Gastrocnemius medialis (tissue), 4 donors: ENCODE results near the gene SLC7A6OS.

Source experiments
- CTCF ChIP-seq, 5 experiments: fragments of 450-650 bp in 3 of 5; fragments of 200-600 bp in 2 of 5; sonication (generic) in 2 of 5; IDR thresholded peaks in 4 of 5; conservative IDR thresholded peaks in 1 of 5; 1 replicate in 4 of 5; 2 replicates in 1 of 5; pipeline ENCODE4 v1.5.1; 2016 to 2019; ENCODE audit warnings: antibody characterized with exemption in 5 of 5, mild to moderate bottlenecking in 3 of 5, moderate library complexity in 3 of 5
- POLR2A ChIP-seq, 2 donors: fragments of 450-650 bp; IDR thresholded peaks; one replicate each; pipeline ENCODE4 v1.6.1; 2017; ENCODE audit warnings: antibody characterized with exemption in 2 of 2, mild to moderate bottlenecking in 2 of 2, moderate library complexity in 2 of 2

GRCh38 chr16:68296693-68297092 is 14.1 kb downstream of the SLC7A6OS start:
- TF ChIP-seq CTCF (IDR thresholded peaks at IDR 0.05 in 4 of 5, conservative IDR thresholded peaks at IDR 0.05 in 1 of 5): no peak
- no peak for TF ChIP-seq POLR2A (IDR thresholded peaks at IDR 0.05)
